HT1080 (cell line): ENCODE results near the gene PDE8B. TPM values are rescaled to one million over a fixed set of nuclear protein-coding genes. Genes with fewer than 3 reads are reported as not detected.

Experiments
- DNase-seq: peaks from one replicate; pipeline ENCODE4 v3.0.0-alpha.2; 2015; ENCODE audit warnings: low read depth
- total RNA-seq: library from RNA; depleted of rRNA; stranded (reverse); fragments of >200 nt; shearing (Covaris generic); gene quantifications from 2 replicates; pipeline ENCODE4 v1.2.3, GENCODE V29; 2014

Gene PDE8B
- total RNA-seq, 1 experiment from 2014 or later: 0.82 TPM

DNA sequence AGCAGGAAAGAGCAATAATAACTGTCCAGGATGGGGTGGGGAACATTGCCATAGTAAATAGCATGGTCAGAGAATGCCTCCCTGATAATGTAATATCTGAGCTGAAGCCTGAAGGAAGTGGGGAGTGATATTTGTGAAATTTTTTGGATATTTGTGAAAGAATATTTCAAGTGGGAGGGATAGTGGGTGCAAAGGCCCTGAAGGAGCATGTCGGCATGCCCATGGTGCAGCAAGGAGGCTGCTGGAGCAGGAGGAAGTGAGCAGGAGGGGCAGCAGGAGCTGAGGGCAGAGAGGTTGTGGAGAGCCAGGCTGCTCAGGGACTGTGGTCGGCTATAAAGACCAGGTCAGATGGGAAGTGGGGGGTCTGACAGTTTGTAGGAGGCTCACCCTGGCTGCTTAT lies 21.1 kb upstream of the PDE8B start:
- DNase-seq: no peak

DNA sequence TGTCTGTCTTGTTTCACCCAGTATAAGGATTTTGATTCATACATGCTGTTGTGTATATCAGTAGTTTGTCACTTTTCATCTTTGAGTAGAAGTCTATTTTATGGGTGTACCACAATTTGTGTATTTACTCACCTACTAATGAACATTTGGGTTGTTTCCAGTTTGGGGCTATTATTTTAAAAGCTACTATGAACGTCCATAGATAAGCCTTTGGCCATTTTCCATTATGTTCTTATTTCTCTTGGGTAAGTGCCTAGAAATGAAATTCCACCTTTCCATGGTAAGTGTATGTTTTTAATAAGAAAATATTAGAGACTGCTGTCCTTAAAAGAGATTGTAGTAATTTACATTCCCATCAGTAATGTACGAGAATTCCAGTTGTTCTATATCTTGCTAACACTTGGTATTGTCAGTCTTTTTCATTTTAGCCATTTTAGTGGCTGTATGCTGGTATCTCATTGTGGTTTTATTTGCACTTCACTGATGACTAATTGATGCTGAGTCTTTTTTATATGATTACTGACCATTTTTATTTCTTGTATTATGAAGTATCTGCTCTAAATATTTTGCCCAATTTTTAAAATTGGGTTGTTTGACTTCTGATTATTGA lies 17.9 kb upstream of the PDE8B start:
- no peak for DNase-seq

DNA sequence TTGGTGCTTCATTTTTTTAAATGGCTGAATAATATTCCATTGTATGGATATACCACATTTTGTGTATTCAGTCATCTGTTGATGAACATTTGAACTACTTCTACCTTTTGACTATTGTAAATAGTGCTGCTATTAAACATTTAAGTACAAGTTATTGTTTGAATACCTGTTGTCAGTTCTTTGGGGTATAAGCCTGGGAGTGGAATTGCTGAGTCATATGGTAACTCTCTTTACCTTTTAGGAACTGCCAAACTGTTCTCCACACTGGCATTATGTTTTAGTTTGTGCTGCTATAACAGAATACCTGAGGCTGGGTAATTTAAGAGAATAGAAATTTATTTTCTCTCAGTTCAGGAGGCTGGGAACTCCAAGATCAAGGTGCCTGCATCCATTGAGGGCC lies 15.7 kb upstream of the PDE8B start:
- no peak for DNase-seq

DNA sequence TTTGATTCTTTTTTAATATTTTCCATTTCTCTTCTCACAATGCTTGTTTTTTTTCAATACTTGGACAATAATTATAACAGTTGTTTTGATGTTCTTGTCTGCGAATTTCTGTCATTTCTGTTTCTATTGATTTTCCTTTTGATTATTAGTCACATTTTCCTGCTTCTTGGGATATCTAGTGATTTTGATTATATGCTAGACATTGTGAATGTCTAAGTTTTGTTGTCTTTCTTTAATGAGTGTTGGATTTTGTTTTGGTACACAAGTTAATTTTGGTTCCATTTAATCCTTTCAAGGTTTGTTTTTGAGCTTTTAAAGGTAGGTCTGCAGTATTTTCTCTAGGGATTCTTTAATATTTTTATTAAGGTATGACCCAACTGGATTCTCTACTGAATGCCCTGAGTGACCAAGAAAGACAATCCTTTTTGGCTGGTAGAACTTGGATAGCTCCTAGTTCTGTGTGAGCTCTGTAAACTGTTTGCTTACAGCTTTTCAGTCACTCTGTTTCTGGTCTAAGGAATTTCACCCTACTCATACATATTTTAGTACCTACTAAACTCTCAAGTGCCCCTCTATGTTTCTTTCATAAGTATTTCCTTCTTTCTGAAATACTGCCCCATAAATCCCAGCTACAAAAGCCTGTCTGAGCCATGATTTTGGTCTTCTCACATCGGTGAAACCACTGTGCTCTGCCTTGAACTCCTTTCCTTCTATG lies 12.5 kb upstream of the PDE8B start:
- no peak for DNase-seq

DNA sequence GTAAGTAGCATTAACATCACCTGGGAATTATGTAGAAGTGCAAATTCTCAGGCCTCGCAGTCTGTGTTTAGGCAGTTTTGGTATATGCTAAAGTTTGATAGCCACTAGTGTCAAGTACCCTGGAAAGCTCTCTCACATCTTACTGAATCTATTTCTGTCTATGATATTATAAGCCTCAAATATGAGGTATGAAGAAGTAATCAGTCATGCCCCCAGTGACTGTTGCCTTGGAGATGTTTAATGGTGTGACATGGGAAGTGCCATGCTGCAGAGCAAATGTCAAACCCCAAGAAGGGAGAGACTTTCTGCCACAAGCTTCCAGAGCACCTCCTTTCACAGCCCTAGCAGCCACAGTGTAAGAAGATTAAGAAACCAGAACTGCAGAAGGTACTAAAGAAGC lies 9.8 kb upstream of the PDE8B start:
- DNase-seq: no peak

DNA sequence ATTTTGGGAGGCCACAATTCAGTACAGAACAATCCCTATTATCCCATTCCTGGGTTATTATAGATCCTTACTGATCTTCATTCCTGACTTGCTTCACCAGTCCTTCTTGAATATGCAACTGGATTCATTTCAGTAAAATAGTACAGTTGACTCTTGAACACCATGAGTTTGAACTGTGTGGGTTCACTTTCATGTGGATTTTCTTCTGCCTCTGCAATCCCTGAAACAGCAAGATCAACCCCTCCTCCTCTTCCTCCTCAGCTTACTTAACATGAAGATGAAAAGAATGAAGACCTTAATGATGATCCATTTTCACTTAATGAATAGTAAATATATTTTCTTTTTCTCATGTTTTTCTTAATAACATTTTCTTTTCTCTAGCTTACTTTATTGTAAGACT lies 8.3 kb upstream of the PDE8B start:
- no peak for DNase-seq

DNA sequence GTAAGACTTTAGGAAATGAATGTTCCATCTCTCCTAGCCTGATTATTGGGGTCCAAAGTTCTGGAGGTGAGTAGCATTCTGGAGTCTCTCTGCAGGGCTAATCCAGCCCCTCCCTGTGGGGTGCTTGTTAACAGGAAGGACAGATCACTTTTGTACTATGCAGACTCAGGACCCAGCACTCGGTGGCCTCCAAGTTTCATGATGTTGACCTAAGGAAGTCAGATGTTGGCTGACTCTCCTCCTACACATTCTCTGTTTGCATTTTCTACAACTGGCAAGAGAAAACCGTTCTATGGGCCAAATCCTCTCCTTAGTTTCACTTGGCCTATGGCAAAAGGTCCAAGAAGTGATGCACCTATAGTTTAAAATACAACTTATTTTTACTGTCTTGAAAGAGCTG lies 5.5 kb upstream of the PDE8B start:
- peak; percentile 52 for DNase-seq

DNA sequence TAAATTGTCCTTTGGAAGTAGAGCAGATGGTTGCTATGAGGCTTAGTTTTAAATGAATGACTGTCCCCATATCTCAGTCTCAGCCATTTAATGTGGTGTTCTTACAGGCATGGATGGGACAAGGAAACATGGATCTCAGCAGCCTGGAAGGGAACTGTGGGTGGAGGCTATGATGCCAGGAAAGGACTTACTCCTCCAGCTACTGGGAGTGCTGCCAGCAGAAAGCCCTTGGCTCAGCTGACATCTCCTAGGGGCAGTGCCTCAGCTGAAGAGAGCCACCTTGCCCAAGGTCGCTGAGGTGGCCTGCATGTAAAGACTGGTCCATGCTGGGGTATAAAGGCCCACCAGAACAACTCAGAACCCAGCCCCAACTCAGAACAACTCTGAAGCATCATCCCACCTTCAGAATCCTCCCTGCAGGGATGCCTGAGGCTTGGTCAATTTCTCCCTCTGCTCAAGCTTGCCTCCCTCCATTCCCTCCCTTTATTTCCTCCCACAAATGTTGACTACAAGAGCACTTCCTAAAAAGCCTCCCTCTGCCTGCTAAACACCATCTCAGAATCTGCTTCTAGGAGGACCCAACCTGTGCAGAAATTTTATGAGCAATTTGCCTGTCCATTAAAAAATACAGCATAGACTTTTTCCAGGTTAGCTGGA lies 1.8 kb upstream of the PDE8B start:
- DNase-seq: no peak

DNA sequence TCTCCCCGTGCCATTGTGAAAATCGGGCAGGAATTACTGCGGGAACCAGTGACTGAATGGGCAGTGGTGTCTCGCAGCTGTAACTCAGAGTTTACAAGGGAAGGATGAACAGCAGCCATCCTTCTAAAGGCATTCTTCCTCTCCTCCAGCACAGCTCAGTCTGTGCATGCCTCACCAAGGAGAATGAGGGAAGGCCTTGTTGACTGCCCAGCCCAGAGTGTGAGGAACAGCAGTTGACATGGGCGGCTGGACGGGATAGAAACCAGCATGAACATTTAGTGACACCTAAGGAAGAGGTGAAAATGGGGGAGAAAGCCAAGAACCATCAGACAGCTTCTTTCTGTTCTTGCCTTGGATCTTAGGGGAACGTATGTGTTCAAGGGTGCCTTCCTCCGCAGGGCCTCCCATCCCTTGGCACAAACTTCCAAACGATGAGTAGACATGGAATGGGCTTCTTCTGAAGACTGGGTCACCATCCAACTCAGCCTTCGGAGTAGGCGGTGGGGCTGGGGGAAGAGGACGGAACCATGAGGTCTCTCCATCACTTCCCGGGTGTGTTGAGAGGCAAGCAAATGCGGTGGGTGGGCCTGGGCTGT lies 887 bp upstream of the PDE8B start:
- no peak for DNase-seq

DNA sequence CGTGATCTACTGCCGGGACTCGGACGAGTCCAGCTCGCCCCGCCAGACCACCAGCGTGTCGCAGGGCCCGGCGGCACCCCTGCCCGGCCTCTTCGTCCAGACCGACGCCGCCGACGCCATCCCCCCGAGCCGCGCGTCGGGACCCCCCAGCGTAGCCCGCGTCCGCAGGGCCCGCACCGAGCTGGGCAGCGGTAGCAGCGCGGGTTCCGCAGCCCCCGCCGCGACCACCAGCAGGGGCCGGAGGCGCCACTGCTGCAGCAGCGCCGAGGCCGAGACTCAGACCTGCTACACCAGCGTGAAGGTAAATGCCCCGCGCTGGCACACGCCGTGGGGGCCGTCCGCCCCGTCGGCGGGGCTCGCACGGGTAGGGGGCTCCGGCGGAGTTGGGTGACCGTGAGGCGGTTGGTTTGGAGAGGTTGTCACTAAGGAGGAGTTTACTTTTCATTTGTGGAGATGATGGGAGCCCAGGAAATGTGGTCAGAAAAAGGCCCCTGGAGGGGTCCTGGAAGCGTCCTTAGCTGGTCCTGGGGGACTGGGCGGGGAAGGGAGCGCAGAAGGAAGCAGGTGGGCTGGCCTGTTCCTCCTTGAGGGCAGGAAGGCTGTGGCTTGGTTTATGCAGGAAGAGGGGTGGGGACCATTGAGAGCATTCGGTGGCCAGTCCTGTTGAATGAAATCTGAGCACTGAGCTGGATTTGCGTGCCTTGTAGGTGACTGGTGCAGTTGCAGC lies 647 bp downstream of the PDE8B start:
- DNase-seq: no peak

DNA sequence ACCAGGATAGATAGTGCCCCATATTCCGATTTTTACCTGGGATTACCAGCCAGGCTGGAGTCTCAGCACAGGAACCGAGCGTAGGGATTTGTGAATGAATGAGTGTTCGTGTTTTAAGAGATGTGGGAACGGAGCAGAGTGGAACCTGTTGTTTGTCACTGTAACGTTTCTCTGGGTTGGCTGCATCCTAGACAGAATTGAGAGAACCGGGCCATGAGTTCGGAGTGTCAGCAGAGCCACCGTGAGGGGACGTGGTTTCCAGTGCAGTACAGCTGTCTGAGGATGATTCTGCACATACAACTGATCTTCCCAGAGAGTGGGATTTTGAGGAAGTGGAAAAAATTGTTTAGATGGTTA lies 1.2 kb downstream of the PDE8B start:
- DNase-seq: no peak

DNA sequence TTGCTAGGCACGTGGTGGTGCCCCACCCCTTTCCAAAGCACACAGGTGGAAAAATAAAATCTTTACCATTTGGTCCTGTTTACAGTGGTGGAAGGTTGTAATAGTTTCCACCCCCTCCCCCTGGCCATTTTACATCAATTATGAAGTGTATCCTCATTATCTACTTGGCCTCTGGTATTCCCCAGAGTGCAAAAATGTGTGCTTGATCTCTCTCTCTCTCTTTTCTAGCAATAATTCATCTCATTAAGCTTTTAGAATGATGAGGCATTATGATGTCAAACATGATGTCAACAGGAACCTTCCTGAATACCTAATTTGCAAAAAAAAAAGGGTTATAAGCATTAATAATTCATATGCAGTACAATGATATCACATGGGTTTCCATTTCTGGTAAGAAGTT lies 3.1 kb downstream of the PDE8B start:
- no peak for DNase-seq

DNA sequence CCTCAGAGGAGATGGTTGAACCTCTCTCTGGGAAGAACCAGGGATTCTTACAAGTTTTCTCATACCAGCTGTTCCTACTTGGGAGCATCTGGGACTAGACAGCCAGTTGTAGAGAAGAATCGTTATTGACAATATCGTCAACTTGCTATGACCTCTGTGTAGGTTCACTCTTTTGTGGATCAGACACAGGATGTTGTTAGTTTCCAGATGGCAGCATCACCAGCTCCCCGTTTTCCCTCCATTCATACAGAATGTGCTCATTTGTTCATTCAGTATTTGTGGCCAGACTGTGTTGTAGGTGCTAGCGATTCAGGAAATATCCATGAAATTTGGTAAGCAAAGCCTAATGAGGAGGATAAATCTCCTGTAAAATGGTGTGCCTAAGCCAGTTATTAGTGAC lies 3.7 kb downstream of the PDE8B start:
- no peak for DNase-seq

DNA sequence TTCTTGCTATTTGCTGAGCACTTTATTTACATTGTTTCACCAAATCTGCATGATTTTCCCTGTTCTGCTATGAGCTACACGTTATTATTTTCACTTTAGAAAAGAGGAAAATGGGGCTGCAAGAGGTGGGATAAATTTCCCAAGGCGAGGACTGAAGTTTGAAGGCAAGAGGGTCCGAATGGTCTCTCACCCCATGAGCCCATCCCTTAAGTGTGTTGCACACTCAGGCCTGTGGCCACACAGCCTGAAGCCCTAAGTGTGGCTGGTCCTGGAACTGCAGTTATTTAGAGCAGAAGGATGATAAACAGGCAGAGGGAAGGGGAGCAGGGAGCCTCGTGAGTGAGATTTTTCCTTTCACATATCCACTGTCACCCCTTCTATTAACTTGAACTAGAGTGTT lies 7.8 kb downstream of the PDE8B start:
- no peak for DNase-seq

DNA sequence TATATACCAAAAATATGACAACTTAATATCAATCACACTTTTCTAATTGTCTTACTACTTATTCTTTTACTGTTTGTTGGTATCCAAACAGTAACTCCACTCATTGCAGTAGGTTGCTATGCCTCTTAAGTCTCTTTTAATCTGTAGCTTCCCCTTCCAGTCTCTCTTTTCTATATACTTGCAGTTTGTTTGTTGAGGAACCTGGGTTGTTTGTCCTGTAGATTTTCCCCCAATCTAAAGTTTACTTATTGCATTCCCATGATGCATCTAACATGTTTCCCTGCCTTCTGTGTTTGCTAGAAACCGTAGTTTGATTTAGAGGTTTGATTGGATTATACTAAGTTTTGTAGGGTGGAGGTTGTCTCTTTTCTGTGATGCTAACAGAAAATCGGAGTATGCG lies 10.6 kb downstream of the PDE8B start:
- no peak for DNase-seq

DNA sequence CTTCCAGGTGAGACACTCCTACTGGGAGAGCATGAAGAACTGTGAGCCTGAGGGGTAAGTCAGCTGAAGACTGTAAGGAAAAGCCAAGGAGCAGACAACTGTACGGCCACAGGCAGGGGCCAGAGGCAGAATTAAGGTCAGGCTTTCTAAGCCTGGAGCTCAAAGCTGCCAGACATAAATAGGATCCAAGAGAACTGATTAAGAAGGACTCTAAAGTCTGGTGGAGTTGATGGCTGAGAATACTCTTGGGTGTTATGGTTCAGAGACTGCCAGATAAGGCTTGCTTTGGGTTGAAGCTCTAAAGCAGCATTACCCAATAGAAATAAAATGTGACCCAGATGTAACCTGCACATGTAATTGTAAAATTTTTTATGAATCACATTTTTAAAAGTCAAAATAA lies 12.2 kb downstream of the PDE8B start:
- DNase-seq: no peak

DNA sequence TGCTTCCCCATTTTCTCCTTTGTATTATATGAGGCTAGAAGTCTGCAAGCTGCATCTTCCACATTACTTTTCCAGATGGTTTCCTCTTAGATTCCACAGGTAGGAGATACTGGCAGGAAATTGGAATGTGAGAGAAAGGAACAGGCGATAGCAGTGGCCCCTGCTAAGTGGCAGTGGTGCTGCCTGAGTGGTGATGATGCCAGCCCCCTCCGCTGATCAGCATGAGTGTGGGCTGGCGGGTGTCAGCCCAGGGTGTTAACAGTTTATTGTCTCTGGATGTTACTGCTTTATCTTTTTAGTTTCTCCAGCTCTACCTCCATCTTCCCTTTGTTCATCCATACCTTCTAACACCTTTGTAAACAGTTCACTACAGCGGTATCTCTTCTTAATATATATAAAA lies 13.2 kb downstream of the PDE8B start:
- no peak for DNase-seq

DNA sequence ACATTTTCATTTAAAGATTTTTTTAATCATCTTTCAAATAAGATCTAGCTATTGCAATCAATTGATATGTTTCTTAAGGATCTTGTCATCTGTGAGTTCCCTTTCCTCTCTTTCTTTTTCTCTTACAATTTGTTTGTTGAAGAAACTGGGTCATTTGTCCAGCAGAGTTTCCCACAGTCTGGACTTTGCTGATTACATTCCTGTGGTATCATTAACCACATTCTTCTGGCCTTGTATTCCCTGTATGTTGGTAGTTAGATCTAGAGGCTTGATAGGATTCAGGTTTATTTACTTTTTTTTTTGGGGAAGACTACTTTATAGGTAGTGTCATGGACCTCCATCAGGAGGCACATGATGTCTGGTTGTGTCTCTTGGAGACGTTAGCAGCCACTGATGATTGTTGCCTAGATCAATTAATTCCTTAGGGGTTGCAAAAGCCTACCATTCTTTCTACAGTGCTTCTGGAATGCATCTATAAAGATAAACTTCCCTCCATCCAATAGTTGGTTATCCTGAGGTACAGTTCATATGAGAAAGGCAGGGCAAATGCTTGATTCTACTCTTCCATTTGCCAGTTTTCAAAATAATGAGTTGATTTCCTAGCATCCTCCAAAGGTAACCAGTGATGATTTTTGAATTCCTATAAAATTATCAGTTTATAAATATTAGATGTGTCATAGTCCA lies 14.3 kb downstream of the PDE8B start:
- DNase-seq: peak; percentile 63

DNA sequence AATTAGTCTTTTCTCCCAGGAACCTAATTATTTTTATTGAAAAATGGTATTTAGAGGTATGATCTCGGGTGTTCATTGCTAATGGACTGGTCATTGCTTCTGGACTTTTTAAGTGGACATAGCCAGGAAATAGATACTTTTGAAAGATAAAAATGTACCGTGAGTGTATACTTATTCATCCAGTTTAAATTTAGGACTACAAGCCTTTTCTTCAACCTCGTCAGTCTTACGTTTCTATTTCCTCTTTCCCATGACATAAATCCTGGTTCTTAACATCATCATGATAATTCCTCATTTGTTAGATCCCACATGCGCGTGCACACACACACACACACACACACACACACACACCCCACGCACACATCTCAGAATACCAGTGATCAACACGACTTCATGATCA lies 15.1 kb downstream of the PDE8B start:
- no peak for DNase-seq

DNA sequence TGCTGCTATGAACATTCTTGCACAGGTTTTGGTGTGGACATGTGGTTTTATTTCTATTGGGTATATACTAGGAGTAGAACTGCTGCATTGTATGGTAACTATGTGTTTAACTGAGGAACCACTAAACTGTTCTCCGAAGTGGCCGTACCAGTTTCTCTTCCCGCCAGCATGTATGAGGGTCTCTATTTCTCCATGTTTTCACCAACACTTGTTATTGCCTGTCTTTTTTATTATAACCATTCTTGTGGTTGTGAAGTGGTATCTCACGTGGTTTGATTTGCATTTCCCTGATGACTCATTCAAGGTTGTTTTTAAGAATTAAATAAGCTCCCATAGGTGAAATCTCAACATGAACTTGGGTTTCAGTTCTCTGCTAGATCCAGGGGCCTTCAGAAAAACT lies 19.4 kb downstream of the PDE8B start:
- DNase-seq: no peak

DNA sequence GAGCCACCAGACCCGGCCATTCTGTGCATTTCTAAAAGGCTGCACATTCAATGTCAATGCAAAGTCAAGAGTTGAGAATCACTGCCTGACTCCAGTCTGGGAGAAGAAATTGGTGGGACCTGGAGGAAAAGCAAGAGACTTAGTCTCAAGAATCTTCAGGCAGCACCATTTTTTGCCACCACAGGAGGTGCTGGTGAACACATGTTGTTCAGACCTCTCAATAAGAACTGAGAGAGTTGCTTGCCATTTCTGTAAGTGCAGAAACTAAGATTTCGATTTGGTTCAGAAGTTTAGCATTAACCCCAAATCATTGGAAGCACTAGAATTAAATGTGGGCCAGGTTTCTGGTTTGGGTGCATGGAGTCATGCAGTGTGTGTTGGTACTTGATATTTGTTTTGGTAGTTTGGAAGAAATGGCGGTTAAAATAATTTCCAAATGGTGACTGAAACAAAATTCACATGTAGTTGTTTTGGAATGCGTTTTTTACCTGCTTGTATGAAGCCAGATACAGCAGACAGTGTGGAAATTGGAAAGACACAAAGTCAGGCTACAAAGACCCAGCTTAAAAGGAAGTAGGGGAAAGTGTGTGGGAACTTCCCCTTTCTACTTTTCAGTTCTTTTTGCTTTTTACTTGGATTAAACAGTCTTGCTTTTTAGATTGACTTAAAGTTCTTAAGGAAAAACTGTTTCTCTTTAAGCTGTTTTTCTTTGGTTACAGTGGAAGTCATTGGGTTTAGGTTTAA lies 20.4 kb downstream of the PDE8B start:
- DNase-seq: no peak
